HG03469 (cell line): ENCODE data around the gene NTPCR.
"Not testable (repeated sequence)": the region's sequence is repeated elsewhere in the genome, so short reads cannot be mapped to it uniquely, and the experiment has no call there.

Experiments
- ATAC-seq: cut with Tn5 transposase; IDR thresholded peaks from one replicate; pipeline ENCODE4 v1.9.1; 2021; ENCODE audit warnings: mild to moderate bottlenecking, moderate library complexity, moderate number of reproducible peaks; ENCODE audit not compliant: unreplicated experiment

NTPCR gene, protein sequence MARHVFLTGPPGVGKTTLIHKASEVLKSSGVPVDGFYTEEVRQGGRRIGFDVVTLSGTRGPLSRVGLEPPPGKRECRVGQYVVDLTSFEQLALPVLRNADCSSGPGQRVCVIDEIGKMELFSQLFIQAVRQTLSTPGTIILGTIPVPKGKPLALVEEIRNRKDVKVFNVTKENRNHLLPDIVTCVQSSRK

GRCh38 chr1:232950197-232951176 is at the start of gene NTPCR:
TSS of gene NTPCR (plus strand) at chr1:232950611. CDS start at chr1:232950711, 100 bp downstream.
- ATAC-seq: peak; percentile 71

- ATAC-seq: no peak
These were observed 49.6 kb upstream of the NTPCR start for GRCh38 chr1:232900818-232901217.

DNA sequence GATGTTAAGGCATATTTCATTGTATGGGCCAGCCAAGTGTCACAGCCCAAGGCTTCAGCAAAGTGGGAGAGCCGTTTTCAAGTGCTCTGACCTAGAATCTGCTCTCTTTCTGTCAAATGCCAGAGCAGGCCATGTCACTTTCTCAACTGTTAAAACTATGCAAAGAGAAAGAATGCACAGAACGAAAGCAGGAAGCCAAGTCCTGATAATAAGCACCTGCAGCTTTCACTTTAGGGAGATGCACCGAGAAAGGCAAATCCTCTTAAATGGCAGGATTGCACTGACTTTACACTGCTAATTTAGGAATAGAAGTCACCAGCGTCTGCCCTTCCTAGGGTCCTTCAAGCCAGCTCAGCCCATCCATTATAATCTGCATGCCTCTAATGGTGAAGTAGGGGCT is 49.2 kb upstream of the NTPCR start:
- no peak for ATAC-seq

- no peak for ATAC-seq
These were observed 47.5 kb upstream of the NTPCR start for GRCh38 chr1:232902774-232903350.

- ATAC-seq: no peak
These were observed 46.3 kb upstream of the NTPCR start for GRCh38 chr1:232904131-232904530.

DNA sequence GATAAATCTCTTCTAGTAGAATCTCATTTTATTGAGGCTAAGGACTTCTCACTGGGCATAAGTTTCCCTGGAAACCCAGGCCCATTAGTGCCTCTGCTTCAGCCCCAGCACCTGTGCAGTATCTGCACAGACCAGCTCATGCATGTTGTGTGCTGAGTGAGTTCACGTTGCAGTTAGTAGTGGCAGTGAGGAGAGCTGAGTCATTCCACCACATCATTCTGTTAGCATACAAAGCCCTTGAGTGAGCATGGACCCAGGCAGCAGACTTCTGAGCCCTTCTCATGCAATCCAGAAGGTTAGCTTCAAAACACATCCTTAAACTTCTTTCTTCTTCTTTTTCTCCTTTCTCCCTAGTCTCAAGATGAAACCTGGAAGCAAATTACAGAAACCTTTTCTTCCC is 45.8 kb upstream of the NTPCR start:
- ATAC-seq: no peak

DNA sequence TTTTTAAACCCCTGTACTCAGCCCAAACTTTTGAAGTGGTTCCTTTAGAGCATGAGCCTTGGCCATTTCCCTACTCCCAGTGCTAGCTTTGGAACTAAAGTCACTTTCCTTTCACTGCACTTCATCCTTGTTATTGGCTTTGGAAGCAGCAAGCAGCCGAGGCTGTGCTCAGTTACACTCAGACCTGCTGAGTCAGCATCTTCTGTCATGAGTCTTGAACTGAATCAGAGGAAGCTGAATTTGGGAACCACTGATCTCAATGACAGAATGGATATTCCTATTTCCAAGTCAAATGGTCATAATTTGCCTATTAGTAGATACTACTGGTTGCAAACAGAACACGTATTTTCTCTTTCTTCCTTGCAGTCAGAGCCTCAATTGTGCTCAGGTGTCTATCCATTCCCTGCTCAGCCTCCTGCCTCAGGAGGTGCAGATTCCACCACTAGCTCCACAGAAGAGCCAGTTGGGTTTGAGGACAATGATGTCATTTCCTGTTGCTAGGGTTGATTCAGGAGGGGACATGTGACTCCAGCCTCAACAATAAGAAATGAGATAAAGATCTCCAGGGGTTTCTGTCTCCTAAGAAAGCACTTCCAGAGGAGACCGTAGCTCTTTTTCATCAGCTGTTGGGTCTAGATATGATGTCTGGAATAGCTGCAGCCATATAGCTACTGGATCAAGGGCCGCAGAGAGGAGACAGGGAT is 44.9 kb upstream of the NTPCR start:
- ATAC-seq: no peak

- ATAC-seq: no peak
These were observed 44.0 kb upstream of the NTPCR start for GRCh38 chr1:232906441-232906840.

DNA sequence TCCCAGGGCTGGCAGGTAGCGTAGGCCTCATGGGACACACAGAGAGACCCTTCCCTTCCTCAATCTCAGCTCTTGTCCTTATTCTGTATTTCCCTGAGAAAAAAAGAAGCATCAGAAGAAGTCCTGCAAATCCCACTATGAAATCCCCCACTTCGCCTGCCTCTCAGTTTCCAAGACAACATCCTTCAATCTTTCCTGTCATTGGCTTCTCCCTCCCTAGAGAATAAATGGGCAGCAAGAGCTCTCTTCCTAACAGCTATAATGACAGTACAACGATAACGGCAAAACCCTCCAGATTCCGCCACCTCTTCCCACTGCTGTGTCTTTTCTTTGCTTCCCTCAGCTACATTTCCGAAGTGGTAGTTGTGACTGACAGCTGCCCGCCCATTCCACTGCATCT is 41.6 kb upstream of the NTPCR start:
- ATAC-seq: no peak

- ATAC-seq: no peak
These were observed 40.7 kb upstream of the NTPCR start for GRCh38 chr1:232909752-232910151.

DNA sequence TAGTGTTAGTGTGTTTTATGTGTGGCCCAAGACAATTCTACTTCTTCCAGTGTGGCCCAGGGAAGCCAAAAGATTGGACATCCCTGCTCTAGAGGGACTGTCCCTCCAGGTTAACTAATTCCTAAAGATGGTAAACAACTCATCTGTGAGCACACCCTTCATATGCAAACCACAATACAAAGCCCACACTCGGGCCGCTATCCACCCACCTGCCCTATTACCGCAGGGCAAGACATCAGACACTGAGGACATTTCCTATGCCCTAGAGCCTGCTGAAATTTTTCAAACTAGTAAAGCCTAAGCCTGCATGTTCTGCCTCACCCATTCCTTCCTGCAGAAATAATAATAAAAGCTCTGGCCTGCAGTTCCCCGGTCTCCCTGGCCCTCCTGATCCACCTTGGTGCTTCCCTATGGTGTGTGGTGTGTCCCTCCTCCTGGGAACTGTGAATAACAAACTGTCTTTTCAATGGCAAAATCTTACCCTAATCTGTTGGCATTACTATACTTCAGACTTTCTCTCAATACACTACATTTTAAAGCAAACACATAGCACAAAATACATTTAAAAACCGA is 39.3 kb upstream of the NTPCR start:
- no peak for ATAC-seq

- ATAC-seq: no peak
These were observed 37.4 kb upstream of the NTPCR start for GRCh38 chr1:232912845-232913580.

GRCh38 chr1:232914271-232914670 is 36.1 kb upstream of the NTPCR start:
- ATAC-seq: not testable (repeated sequence)

DNA sequence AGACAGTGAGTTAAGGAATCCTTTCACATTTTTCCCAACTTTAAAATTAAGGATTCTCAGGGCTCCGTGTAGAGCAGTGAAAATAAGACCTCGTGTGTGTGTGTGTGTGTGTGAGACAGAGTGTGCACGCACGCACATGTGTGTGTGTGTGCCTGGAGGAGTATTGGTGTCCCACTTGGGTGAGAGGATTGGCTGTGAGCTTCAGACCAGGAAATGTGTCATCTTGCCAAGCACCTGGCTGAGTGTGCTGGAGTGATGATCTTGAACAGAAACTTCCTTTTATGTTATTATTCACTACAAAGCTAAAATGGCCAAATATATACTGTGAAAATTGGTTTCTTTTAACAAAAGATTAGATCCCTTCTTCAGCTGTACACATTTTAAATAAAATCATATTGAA is 35.2 kb upstream of the NTPCR start:
- no peak for ATAC-seq

DNA sequence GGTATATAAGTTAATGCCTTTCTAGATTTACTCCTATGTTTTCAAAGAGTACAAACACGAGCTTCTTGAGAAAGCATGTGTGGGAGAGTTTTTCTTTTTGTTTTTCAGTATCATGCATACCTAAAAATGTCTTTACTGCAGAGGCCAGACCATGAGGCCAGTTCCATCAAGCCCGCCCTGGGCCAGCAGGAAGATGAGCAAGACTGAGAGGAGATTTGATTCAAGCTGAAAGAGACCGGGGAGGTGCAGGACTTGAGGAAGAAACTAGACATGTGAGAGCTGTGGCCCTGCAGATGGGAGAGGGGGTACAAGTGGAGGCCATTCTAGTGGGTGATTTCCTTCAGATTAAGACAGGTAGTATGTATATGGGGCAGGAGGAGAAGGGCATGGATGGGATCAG is 33.4 kb upstream of the NTPCR start:
- no peak for ATAC-seq

GRCh38 chr1:232921381-232921780 is 29.0 kb upstream of the NTPCR start:
- ATAC-seq: no peak

DNA sequence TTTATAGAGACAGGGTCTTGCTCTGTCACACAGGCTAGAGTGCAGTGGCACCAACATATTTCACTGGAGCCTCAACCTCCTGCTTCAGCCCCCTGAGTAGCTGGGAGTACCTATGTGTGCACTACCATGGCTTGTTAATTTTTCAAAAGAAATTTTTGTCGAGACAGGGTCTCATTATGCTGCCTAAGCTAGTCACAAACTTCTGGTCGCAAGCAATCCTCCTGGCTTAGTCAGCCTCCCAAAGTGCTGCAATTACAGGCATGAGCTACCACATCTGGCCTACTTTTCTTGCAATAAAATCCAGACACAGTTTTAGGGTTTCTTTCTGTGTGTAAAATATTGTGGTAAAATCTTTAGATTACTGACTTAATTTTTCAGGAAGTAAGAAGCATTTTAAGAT is 27.9 kb upstream of the NTPCR start:
- ATAC-seq: no peak

DNA sequence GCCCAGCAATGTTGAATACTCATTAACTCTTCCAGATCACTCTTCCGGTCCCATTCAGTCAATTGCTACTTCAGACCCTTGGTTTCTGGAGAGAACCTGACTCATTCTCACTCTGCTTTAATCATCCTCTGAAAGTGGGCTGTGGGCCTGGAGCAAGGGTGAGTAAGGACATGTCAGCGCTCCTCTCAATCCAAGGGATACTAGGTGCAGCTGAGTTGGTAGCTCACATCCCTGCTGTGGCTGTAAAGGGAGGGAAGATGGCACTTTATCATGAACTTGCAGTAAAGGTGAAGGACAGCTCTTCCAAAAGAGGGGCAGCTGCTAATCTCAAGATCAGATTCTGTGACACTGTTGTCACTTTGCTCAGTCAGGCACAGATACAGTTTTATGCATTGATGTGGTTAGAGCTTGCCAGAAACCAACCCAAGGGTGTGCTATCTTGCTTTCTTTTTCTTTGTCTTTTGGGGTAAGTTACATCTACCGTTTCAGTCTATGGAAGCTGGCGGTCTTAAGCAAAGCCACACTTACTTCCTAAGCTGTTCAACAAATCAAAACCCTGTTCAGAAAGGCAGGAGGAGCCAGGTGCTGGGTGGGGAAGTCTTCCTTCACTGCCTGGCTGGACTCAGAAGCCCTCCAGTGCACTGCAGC is 26.5 kb upstream of the NTPCR start:
- ATAC-seq: no peak

DNA sequence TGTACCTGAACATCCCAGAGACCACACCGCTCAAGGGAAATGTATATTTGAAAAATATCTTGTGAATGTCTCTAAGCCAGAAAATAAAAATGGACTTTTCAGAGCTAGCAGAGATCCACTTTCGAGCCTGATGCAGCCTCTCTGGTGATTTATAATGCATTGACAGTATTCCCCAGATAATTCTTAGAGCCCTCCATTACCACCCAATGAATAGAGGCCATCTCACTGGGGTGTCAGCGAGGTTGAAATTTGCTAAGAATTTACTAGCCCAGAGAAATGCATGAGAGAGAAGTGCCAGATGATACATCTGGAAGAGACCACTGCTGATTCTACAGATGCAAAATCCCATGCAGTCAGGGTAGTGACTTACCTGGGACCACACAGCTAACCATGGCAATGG is 25.5 kb upstream of the NTPCR start:
- ATAC-seq: no peak
